Islet of Langerhans (tissue), 1 donor: ENCODE measurements around the gene LIX1.
"Not testable (repeated sequence)": the region's sequence is repeated elsewhere in the genome, so short reads cannot be mapped to it uniquely, and the experiment has no call there.

Source experiments
- FAIRE-seq: peaks from one replicate; lab custom pipeline; 2011; peaks lifted over from hg19 to GRCh38; lab: Jason Lieb, UNC

Gene LIX1

DNA sequence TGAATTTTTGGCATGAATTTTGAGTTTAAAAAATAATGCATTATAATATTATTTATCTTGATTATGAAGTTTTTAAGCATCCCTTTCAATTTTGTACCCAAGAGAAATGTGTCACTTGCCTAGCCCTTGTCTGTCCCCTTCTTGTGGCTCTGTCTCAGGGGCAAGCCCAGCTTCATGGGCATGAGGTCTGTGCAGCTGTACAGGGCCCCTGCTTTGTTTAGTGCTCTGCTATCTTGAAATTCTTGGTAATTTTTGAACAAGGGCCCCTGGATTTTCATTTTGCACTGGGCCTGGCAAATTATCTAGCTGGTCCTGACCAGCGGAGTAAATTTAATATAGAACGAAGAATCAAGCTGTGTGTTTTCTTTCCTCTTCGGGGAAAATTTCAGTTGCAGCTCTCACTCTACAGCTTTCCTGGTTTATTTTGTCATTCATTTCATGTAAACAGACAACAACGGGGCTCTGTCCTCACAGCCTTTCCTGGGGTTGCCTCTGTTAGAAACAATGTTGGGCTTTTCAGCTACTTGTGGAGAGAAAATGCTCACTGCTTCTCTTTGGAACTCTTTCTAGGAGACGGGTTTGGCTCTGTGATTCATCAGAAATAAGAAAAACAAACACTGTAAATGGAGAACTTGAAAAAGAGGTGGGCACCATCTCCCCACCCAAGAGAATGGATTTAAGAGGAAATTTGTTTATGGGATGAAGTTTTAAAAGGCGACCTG is 41.1 kb downstream of the LIX1 start:
- no peak for FAIRE-seq

GRCh38 chr5:97100476-97100875 is 41.9 kb downstream of the LIX1 start:
- no peak for FAIRE-seq

GRCh38 chr5:97098922-97099321 is 43.5 kb downstream of the LIX1 start:
- FAIRE-seq, result no peak

- no peak for FAIRE-seq
Measured at GRCh38 chr5:97097326-97098230, 44.8 kb downstream of the LIX1 start.

DNA sequence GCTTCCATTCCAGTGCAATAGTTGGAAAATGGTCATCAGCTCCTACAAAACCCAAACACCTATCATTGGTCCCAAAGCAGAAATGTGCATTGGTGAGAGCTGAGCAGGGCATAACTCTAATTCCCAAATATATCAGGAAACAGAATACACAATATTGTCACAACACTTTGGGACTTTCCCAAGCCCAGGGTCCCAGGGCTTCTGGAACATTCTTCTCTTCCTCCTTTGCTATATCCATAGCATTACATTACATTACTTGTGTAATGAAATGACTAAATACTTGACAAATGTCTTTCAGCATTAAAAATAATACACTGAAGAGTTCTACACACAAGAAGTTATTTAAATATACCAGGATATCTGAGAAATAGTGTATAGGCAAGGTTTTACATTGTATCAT is 45.6 kb downstream of the LIX1 start:
- FAIRE-seq, result no peak

- FAIRE-seq, result no peak
Measured at GRCh38 chr5:97096191-97096590, 46.2 kb downstream of the LIX1 start.

DNA sequence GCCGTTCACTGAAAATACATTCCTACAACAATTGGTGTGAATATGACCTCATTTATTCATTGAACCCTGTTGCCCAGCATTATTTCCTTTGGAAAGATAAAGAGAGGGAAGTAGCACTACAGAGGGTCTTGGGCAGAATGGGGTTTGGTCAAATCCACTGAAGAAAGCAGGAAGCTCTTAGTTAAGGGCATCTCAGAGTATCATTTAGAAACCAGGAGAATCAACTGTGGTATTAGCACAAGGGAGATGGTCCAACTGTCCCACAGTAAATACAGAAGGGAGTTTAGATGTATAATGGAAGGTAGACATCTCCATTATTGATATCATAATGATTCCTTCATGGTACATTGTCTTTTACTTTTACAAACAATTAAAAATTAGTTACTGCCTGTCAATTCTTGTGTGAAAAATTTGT is 47.1 kb downstream of the LIX1 start:
- no peak for FAIRE-seq

- FAIRE-seq, result no peak
Measured at GRCh38 chr5:97094579-97095317, 47.7 kb downstream of the LIX1 start.

GRCh38 chr5:97093193-97093592 is 49.2 kb downstream of the LIX1 start:
- no peak for FAIRE-seq

DNA sequence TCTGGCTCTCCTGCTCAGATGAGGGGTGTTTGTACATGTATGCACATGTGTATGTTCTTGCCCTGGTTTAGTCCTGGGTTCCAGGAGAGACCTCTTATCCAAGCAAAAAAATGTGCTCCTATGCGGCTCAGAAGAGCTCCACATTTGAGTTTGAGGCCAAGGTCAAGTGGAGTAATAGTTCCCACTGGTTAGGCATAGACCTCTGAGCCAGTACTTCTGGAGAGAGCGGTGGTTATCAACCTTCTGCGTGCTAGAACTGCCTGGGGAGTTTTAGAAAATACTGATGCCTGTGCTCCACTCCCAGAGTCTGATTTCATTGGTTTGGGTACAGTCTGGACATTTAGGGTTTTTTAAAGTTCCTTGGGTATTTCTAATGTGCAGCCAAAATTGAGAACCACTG is 51.5 kb downstream of the LIX1 start:
- no peak for FAIRE-seq

DNA sequence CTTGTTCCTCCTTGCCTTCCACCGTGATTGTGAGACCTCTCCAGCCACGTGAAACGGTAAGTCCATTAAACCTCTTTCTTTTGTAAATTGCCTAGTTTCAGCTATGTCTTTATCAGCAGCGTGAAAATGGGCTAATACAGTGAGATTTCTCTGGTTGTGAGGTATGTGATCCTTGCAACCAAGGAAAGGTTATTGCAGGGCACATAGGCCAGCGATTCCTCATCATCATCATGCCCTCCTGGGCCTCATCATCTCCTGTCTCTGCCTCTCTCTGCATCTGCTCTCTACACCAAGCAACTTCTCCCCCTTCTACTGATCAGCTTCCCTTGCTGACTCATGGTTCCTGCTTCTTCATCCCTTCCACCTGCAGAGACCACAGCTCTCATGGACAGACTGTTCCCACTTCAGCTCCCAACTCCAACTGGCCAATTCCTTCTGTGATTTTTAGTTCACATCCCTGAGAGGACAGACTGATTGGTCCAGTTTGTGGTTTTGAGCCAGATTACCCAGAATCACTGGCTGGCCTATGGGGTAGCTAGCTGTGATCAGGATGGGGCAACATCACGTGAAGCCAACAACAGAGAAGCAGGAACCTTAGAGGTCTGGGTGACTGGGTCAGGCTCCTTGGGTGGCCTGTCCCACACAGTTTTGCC is 53.1 kb downstream of the LIX1 start:
- FAIRE-seq, result no peak

- no peak for FAIRE-seq
Measured at GRCh38 chr5:97088774-97089148, 53.6 kb downstream of the LIX1 start.

DNA sequence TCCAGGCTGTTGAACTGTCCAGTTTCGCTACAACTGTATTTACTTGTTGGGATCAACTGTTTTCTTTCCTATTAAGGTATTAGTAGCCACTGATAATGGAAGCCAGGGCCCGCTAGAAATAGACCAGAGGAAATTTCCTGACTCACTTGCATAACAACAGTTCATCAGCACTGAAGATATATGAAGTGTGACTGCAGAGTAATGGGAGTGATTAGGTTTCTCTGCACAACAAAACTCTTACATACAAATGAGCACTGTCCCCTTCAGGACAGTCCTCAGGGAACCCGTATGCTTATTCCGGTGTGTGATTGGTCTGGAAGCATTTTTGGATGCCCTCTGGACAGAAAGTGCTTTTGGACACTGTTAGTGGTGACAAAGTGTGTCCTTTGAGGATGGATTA is 55.3 kb downstream of the LIX1 start:
- no peak for FAIRE-seq

DNA sequence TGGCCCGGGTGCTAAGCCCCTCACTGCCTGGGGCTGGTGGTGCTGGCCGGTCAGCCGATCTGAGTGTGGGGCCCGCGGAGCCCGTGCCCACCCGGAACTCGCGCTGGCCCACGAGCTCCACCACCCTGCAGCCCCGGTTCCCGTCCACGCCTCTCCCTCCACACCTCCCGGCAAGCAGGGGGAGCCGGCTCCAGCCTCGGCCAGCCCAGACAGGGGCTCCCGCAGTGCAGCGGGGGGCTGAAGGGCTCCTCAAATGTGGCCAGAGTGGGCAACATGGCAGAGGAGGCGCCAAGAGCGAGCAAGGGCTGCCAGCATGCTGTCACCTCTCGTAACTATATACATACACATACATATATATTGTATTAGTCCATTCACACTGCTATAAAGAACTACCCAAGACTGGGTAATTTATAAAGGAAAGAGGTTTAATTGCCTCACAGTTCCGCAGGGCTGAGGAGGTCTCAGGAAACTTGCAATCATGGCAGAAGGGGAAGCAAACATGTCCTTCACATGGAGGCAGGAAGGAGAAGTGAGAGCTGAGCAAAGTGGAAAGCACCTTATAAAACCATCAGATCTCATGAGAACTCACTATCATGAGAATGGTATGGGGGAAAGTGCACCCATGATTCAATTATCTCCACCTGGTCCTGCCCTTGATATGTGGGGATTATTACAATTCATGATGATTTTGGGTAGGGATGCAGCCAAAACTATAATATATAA is 56.8 kb downstream of the LIX1 start:
- FAIRE-seq, result no peak

DNA sequence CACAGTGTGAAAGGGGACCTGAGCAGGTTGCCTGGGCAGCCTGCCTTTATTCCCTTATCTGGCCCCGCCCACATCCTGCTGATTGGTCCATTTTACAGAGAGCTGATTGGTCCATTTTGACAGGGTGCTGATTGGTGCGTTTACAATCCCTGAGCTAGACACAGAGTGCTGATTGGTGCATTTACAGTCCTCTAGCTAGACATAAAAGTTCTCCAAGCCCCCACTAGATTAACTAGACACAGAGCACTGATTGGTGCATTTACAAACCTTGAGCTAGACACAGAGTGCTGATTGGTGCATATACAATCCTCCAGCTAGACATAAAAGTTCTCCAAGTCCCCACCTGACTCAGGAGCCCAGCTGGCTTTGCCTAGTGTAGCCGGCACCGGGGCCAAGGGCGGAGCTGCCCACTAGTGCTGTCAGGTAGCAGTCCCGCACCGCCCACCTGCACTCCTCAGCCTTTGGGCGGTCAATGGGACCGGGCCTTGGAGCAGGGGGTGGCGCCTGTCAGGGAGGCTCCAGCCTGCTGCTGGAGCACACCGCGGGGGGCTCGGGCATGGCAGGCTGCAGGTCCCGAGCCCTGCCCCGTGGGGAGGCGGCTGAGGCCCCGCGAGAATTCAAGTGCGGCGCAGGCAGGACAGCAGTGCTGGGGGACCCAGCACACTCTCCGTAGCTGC is 57.5 kb downstream of the LIX1 start:
- FAIRE-seq, result not testable (repeated sequence)

DNA sequence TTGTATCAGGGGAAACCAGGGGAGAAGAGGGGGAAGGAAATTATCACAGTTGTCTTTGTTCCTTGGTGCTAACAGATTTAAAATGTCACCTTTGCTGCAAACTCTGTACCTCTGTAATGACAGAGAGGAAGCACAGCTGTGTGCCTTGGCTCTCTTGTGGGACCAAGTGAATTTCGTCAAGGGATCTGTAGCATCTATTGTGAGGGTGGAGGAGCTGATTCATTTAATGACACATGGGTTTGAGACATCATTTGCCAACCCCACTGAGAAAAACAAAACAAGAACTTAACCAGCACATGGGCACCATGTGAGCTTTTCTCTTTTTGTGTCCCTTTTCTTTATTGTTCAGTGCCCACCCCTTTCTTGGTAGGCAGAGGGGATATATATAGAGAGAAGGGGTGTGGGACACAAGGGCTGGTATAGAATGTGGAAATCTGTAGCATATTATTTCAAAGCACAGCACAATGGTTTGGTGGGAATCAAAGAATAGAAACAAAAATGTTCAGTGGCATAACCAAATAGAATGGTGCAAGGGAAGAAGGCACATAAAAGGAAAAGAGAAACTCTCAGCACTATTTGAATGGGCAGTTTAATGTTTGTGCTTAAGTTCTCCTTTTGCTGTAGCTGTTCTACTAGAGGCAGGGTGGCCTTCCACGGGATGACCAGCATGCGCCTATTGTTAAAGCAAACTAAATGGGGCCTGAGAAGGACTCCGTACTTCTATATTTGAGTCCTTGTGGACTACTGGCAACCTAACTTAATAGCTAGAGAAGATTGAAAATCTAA is 63.3 kb downstream of the LIX1 start:
- FAIRE-seq, result no peak

DNA sequence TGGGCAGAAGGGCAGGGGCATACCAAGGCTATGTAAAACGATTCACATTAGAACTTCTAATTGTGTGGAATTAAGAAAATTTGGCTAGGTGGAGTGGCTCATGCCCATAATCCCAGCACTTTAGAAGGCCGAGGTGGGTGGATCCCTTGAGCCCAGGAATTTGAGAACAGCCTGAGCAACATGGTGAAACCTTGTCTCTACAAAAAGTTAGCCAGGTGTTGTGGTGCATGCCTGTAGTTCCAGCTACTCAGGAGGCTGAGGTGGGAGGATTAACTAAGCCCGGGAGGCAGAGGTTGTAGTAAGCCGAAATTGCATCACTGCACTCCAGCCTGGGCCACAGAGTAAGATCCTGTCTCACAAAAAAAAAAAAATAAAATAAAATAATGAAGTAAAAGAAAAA is 65.2 kb downstream of the LIX1 start:
- FAIRE-seq, result no peak

DNA sequence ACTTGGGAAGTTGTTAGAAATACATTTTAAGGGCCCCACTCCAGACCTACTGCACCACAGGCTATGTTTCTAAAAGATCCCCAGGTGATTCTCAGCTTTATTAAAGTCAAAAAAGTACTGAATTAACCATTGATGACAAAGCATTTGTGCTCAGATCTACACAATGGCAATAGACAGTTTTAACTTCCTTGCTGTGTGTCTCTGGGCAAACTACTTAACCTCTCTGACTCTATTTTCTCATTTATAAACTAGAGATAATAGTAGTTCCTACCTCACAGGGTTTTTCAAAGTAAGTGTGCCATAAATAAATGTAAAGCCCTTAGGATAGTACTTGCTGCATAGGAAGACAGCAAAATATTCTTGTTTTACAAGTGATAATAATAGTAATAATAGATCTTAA is 66.3 kb downstream of the LIX1 start:
- no peak for FAIRE-seq

DNA sequence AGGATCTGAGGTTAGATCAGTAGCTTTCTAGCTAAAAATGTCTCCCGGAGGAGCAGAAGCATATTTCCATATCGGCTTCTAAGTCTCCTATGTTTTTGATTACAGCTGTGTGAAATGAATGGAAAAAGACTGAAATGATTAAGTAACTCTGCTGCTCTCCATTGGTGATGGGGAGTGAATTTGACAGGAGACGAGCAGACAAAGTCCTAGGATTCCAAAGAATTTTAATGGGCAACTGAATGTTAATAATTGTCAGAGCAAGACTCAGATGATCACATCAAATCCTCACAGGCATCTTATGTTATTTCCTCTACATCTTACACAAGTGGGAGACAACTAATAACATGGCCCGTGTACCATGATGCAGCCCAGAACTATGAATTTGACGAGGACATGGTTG is 66.8 kb downstream of the LIX1 start:
- no peak for FAIRE-seq

DNA sequence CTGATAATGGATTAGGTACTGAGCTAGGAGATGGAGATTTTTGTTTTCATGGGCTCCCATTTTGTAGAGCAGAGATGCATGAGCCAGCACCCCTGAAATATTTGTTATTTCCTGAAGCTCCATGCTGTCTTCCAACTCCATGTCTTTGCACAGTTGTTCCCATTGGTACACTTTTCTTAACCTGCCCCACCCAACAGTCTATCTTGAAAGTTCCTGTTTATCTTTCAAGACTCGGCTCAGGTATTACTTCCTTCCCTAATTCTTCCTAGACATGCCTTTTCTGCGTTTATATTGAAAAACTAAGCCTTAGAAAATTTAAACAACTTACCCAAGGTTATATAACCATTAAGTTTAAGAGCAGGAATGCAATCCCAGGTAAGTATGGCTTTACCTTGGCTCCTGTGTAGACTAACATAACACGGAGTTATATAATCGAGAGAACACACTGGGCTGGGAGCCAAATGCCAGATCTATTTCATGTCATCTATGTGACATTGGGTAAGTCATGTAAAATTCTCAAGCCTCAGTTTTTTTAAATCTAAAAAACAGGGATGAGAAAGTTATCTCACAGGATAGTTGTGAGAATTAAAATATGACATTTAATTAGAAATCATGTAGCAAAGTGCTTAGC is 67.4 kb downstream of the LIX1 start:
- FAIRE-seq, result no peak
